NCI-H345 treated with DMSO at 0.1 percent for 48 hours (cell line): Measurements from ENCODE around the gene PFKFB1.

ENCODE experiments used
- DNase-seq: peaks from one replicate; lab custom pipeline; 2025; ENCODE audit not compliant: unreplicated experiment; lab: John Stamatoyannopoulos, UW

Gene PFKFB1

DNA sequence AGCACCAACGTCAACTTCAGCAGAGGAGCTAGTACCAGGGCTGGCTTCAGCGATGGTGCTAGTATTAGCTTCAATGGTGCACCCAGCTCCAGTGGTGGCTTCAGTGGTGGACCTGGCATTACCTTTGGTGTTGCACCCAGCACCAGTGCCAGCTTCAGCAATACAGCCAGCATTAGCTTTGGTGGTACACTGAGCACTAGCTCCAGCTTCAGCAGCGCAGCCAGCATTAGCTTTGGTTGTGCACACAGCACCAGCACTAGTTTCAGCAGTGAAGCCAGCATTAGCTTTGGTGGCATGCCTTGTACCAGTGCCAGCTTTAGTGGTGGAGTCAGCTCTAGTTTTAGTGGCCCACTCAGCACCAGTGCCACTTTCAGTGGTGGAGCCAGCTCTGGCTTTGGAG is 65.1 kb downstream of the PFKFB1 start:
- no peak for DNase-seq

DNA sequence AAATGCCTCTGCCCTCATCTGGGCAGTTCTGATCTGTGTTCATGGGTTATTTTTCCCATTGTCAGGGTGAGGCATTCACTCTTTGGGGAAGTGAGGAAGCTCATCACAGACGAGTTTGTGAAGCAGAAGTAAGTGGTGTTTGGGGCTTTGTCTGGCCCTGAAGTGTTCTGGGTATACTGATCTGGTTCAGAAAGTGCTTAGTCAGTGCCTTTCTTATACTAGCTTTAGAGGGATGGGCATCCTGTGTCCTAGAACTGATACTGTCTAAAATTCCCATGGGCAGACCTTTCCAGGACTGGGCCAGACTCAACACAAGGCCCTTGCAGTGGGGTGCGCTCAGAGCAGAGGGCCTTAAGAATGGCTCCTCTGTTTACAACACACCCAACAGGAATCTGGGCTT is 67.0 kb downstream of the PFKFB1 start:
- DNase-seq: no peak

GRCh38 chrX:54923376-54923775 is 70.6 kb downstream of the PFKFB1 start:
- DNase-seq: no peak

GRCh38 chrX:54922547-54922946 is 71.4 kb downstream of the PFKFB1 start:
- no peak for DNase-seq

DNA sequence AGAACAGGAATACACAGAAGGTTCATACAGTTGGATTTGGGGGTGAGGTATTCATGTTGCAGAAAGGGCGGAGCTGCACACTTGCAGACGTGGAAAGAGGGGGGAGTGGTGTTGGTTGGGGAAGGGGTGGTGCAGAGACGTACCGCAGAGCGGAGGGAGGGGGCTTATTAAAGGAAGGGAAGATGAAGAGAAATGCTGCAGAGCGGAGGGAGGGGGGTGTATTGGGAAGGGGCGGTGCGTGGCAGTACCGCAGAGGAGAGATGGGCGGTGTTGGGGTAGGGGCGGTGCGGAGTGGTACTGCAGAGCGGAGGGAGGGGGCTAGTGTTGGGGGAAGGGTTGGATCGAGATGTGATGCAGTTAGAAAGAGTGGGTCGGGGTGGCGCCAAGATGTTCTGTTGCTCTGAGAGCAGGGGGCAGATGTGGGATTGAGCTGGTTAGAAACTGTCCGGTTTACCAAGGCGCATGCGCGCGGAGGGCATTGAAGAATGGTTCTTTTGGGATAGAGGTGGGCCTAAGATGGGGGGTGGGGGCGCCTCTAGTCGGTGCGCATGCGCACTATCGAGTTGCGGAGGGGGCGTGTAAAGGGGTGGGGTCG is 72.5 kb downstream of the PFKFB1 start:
- peak; percentile 59 for DNase-seq

DNA sequence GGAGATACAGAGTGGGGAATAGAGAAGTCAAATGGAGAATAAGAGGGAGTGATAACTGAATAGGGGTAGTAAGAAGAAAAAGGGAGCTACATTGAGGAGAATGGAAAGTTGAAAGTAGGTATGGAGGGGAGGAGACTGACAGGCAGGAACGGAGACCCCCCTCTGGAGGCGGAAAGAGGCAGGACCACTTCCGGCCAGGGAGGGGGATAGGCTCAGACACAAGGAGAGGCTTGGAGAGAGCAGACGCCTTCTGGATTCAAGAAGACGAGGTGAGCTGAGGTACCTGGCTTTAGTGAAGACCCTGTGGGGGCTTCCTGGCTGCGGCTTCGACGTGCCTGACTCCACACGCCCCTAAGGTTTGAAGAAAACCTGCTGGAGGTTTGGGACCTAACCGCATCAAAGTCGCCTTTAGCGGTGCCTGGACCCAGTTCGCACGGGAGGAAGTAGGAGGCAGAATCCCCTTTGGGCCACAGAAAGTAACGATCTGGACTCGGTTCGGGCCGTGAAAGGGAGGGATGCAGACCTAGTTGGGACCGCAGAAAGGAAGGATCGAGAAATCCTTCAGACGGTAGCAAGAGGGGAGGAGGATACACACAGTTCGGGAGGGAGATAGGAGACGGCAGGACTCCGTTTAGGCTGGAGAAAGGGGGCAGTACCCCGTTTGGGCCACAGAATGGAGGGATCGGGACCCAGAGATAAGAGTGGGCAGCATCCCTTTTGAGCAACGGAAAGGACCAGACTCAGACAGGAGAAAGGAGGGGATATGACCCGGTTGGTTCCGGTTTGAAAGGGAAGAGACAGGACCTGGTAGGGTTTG is 73.2 kb downstream of the PFKFB1 start, which contains the start of gene TRO:
Gene TRO, plus strand, starts transcription at position 215 of the 817 bp plus-strand sequence. CDS start 1,423 bp downstream, outside the sequence.
- peak; percentile 38 for DNase-seq

GRCh38 chrX:54909941-54910340 is 84.0 kb downstream of the PFKFB1 start:
- no peak for DNase-seq

DNA sequence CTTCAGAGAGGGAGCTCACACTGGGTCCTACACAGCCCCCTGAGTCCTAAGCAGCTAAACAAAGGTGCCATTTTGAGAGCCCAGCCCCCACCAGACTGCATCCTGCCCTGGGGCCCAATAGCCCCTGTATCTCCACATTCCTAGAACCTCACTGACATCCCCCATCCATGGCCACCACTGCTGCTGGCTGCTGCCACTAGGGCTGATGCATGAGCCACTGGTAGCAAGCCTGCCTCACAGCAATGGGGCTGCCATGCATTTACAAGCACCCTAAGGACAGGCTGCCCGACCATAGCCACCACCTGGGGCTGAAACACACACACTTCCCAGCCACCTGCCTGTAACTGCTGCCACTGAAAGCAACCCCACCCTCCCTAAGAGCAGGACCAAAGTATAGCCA is 99.8 kb downstream of the PFKFB1 start:
- no peak for DNase-seq

DNA sequence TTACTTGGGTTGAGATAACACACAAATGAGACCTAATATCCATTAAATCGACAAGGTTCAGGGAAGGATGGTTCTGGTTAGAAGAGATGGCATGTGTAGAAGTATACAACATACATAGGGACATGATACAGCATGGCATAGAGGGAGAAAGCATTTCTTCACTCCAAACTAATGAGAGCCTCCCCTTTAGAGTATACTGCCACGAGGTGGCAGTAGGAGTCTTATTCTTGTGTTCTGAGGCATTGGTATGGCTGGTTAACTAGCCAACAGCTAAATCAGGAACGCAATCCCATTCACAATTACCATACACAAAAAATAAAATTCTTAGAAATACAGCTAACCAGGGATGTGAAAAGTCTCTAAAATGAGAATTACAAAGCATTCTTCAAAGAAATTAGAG is 102.4 kb downstream of the PFKFB1 start:
- peak; percentile 12 for DNase-seq

DNA sequence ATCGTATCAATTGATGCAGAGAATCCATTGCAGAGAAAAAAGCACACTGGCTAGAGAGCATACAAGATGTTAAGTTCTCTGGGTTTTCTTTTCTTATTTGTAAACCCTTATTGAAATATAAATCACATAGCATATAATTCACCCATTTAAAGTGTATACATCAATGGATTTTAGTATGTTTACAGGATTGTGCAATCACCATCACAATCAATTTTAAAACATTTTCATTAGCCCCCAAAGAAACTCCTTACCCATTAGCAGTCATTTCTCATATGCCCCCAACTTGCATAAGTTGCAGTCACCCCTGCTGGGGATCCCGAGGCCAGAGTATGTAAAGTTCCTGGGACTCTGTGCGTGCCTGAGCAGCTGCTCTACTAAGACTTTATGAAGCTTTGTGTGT is 108.2 kb downstream of the PFKFB1 start:
- no peak for DNase-seq
